Spinal cord (tissue), 10 donors: ENCODE data around the gene ST7. TPM values are rescaled to one million over a fixed set of nuclear protein-coding genes. Genes with fewer than 3 reads are reported as not detected.

ENCODE experiments used
- DNase-seq, 6 donors: peaks; one replicate each; pipeline versions ENCODE4 v3.0.0 to v3.0.0-alpha.2; 2013 to 2015; ENCODE audit warnings: low spot score in 6 of 6, low read depth in 4 of 6
- H3K27ac ChIP-seq: one replicate; pipeline ENCODE4 v1.5.1; 2013; ENCODE audit warnings: low read depth, low read length, control low read depth
- H3K27me3 ChIP-seq: one replicate; pipeline ENCODE4 v1.6.1; 2013; ENCODE audit warnings: low read length; ENCODE audit not compliant: control insufficient read depth, insufficient read depth
- H3K36me3 ChIP-seq: one replicate; pipeline ENCODE4 v1.6.1; 2013; ENCODE audit warnings: low read length; ENCODE audit not compliant: control insufficient read depth, insufficient read depth
- H3K4me1 ChIP-seq: one replicate; pipeline ENCODE4 v1.6.1; 2013; ENCODE audit warnings: low read length; ENCODE audit not compliant: control insufficient read depth, insufficient read depth
- H3K4me3 ChIP-seq: one replicate; pipeline ENCODE4 v1.5.1; 2013; ENCODE audit warnings: low read depth, low read length, control low read depth
- H3K9me3 ChIP-seq: one replicate; pipeline ENCODE4 v1.6.1; 2013; ENCODE audit warnings: low read length; ENCODE audit not compliant: control insufficient read depth, insufficient read depth
- WGBS: methylation state at CpG from one replicate; pipeline ENCODE4 v1.1.5; 2013; ENCODE audit warnings: missing lambda C conversion rate; ENCODE audit not compliant: insufficient coverage; 5-methylcytosine and 5-hydroxymethylcytosine counted together
- polyA plus RNA-seq, 2 donors: library from polyadenylated mRNA; unstranded; fragments of 120-200 nt; gene quantifications; one replicate each; pipeline ENCODE4 v1.2.1, GENCODE V29; 2013; ENCODE audit not compliant: insufficient read length in 2 of 2
- total RNA-seq, 2 donors: library from RNA; depleted of rRNA in 1 of 2; stranded (reverse); fragments of 120-200 nt in 1 of 2; fragments of >200 nt in 1 of 2; gene quantifications; one replicate each; pipeline versions ENCODE4 v1.2.3 to v1.2.4, GENCODE V29; 2013 to 2014
- donor health status: healthy.

ST7 gene
- total and polyA plus RNA-seq, 4 donors = 27.0 to 35.7 (median 31.8) TPM

GRCh38 chr7:117190746-117191435 is 237.6 kb downstream of the ST7 start:
- H3K36me3 ChIP-seq = peaks cover 9% of the 10 kb centered on the region
- DNase-seq = no peak
- no peak overlapping the region for H3K4me3 ChIP-seq
- H3K4me1 ChIP-seq = no peaks in the 10 kb centered on the region
- H3K27ac ChIP-seq = no peak overlapping the region
- WGBS = 100% methylated on average over 3 of the region's 9 CpGs
- H3K9me3 ChIP-seq = no peaks in the 10 kb centered on the region
- H3K27me3 ChIP-seq = no peaks in the 10 kb centered on the region

DNA sequence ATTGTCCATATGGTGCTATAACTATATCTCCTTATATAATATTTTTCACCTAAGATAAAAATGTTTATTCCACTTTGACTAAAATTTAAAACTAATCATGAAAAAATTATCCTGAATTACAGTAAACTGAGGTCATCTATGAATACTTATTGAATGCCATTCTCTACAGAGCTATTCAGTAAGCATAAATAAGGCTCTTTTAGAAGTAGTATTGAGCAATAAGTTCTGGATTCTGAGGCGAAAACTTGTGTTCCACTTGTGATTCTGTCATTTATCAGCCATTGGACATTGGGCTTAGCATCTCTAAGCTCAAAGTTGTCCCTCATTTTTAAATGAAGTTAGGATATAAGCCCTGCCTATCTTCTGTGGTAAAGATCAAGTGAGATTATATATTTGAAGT is 238.8 kb downstream of the ST7 start:
- DNase-seq = no peak
- H3K36me3 ChIP-seq = peaks cover 9% of the 10 kb centered on the region
- H3K4me3 ChIP-seq = no peak overlapping the region
- no peaks in the 10 kb centered on the region for H3K4me1 ChIP-seq
- no peaks in the 10 kb centered on the region for H3K9me3 ChIP-seq
- 100% methylated on average over 1 of the region's 1 CpG for WGBS
- H3K27me3 ChIP-seq = no peaks in the 10 kb centered on the region
- H3K27ac ChIP-seq = no peak overlapping the region

DNA sequence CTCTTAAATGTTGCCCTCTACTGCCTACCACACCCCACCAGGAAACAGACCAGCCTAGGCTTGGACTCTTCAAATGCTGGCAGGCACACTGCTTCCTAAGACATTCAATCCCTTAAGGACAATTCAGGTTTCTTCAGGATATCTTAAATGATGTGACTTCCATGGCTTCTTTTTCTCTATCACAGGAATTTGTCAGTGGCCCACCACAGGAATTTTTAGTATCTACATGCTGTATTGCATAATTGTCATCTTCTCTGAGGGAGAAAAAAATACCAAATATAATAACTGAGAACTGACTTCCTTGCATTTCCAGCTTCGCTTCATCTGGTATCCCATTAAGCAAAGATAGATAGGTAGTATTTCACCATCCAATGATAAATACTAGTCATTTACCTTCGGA is 240.3 kb downstream of the ST7 start:
- no peak for DNase-seq
- no peak overlapping the region for H3K4me3 ChIP-seq
- H3K27me3 ChIP-seq = no peaks in the 10 kb centered on the region
- H3K9me3 ChIP-seq = no peaks in the 10 kb centered on the region
- no peak overlapping the region for H3K27ac ChIP-seq
- WGBS = no CpG with 5 or more reads among the region's 2 CpGs
- peaks cover 9% of the 10 kb centered on the region for H3K36me3 ChIP-seq
- H3K4me1 ChIP-seq = no peaks in the 10 kb centered on the region

DNA sequence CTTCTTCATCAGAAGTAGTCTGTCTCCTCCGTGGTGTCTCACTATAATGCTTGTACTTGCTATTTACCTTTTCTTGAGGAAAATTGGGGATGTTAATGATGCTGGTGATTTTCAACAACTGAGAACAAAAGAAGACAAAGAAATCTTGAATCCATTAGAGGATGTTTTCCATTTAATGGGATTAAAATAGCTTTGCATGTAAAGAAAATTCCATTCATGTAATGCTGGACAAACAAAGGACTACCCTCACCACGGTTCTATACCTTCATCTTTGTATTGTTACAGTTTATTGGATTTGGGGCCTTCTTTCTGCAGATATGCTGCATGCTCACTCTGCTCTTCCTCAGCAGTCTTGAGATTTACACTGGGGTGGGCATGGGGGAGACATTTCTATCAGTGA is 241.1 kb downstream of the ST7 start:
- Histone ChIP-seq H3K9me3 (no peaks in the 10 kb centered on the region), H3K27me3 (no peaks in the 10 kb centered on the region), H3K4me1 (no peaks in the 10 kb centered on the region), H3K27ac (no peak overlapping the region), H3K4me3 (no peak overlapping the region), H3K36me3 (peaks cover 11% of the 10 kb centered on the region)
- no peak for DNase-seq
- no CpG with 5 or more reads among the region's 2 CpGs for WGBS

- no peaks in the 10 kb centered on the region for H3K9me3 ChIP-seq
- peaks cover 5% of the 10 kb centered on the region for H3K36me3 ChIP-seq
- DNase-seq = no peak
- H3K27me3 ChIP-seq = no peaks in the 10 kb centered on the region
- no peaks in the 10 kb centered on the region for H3K4me1 ChIP-seq
- H3K27ac ChIP-seq = no peak overlapping the region
- WGBS = no CpG with 5 or more reads among the region's 4 CpGs
- no peak overlapping the region for H3K4me3 ChIP-seq
Measured at GRCh38 chr7:117195361-117196029, 242.2 kb downstream of the ST7 start.

DNA sequence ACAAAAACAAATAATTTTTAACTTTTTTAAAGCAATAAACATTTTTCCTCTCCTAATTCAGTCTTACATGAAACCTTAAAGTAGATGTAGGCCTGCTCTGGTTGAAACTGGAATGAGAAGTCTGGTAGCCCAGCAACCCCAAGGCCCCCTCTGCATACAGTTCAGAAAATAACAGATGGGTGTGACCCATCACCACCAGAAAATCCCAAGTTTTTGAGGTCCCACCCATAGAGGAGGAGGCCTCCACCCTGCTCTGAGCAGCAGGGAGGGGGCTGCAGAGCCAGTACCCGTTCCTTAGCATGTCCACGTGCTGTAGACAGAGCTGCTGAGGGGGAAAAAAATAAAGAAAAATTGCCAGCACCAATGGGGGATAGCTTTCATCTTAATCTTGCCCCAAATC is 246.8 kb downstream of the ST7 start:
- no peaks in the 10 kb centered on the region for H3K4me1 ChIP-seq
- H3K27ac ChIP-seq = no peak overlapping the region
- DNase-seq = no peak
- no peaks in the 10 kb centered on the region for H3K27me3 ChIP-seq
- no peaks in the 10 kb centered on the region for H3K9me3 ChIP-seq
- H3K36me3 ChIP-seq = peaks cover 2% of the 10 kb centered on the region
- WGBS = 88% methylated on average over 1 of the region's 2 CpGs
- H3K4me3 ChIP-seq = no peak overlapping the region

GRCh38 chr7:117200786-117201458 is 247.6 kb downstream of the ST7 start:
- Histone ChIP-seq H3K4me3 (no peak overlapping the region), H3K27me3 (no peaks in the 10 kb centered on the region), H3K27ac (no peak overlapping the region), H3K4me1 (no peaks in the 10 kb centered on the region), H3K9me3 (no peaks in the 10 kb centered on the region), H3K36me3 (peaks cover 2% of the 10 kb centered on the region)
- DNase-seq = peak in 1 of 6 donors; percentile 26
- no CpG with 5 or more reads among the region's 4 CpGs for WGBS

DNA sequence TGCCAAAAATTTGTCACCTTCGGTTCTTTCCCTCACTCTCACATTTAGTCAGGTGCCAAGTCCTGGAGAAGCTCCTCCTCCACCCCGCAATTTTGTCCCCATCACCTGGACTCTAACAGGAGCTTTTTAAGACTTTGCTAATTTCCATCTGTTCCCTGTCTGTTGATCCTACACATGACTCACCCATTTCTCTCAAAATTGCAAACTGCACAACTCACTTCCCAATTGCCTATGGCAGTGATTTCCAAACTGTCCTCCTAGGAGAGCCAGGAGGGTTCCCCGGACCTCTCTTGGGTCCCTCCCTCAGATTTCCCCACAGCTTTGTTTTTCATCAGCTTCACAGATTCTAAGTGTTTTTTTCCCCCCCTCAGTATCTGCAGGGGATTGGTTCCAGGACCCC is 249.2 kb downstream of the ST7 start:
- Histone ChIP-seq H3K4me3 (no peak overlapping the region), H3K27ac (no peak overlapping the region), H3K27me3 (no peaks in the 10 kb centered on the region), H3K9me3 (no peaks in the 10 kb centered on the region), H3K4me1 (no peaks in the 10 kb centered on the region), H3K36me3 (peaks cover 2% of the 10 kb centered on the region)
- WGBS = 67% methylated on average over 3 of the region's 3 CpGs
- DNase-seq = no peak

- Histone ChIP-seq H3K9me3 (no peaks in the 10 kb centered on the region), H3K27ac (no peak overlapping the region), H3K4me1 (no peaks in the 10 kb centered on the region), H3K36me3 (peaks cover 2% of the 10 kb centered on the region), H3K4me3 (no peak overlapping the region), H3K27me3 (no peaks in the 10 kb centered on the region)
- DNase-seq = no peak
- WGBS = no CpG with 5 or more reads among the region's 1 CpG
Measured at GRCh38 chr7:117203205-117203604, 249.9 kb downstream of the ST7 start.
